Limb (tissue), 2 donors: ENCODE measurements around the gene HAO1.
"Not testable (repeated sequence)": the region's sequence is repeated elsewhere in the genome, so short reads cannot be mapped to it uniquely, and the experiment has no call there.

Experiments used
- DNase-seq, 2 donors: peaks; one replicate each; pipeline ENCODE4 v3.0.0-alpha.2; 2016; ENCODE audit errors: extremely low spot score in 2 of 2

Gene HAO1

GRCh38 chr20:7855545-7855944, 84.7 kb downstream of the HAO1 start:
- no peak for DNase-seq

GRCh38 chr20:7853493-7853892, 86.8 kb downstream of the HAO1 start:
- no peak for DNase-seq

- no peak for DNase-seq
Measured at GRCh38 chr20:7850775-7851490, 89.3 kb downstream of the HAO1 start.

GRCh38 chr20:7849675-7850074, 90.6 kb downstream of the HAO1 start:
- DNase-seq = no peak

- no peak for DNase-seq
Measured at GRCh38 chr20:7848351-7848750, 91.9 kb downstream of the HAO1 start.

DNA sequence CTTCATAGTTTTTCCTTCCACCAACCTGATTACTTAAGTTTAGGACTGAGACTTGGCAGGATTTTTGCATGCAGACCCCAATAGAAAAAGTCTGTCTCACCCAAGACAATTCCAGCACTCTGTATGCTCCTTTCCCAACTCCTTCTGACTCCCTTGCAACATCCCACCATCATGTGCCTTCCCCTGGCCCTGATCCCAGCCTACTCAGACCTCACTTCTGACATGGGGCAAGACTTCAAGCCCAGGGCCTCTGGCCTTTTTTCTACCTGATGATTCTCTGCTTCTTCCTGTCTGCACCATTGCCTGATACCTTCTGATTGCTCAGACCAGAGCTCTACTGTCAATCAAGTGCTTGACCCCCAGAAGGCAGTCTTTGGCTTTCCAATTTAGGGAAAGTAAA, 96.6 kb downstream of the HAO1 start:
- DNase-seq = no peak

DNA sequence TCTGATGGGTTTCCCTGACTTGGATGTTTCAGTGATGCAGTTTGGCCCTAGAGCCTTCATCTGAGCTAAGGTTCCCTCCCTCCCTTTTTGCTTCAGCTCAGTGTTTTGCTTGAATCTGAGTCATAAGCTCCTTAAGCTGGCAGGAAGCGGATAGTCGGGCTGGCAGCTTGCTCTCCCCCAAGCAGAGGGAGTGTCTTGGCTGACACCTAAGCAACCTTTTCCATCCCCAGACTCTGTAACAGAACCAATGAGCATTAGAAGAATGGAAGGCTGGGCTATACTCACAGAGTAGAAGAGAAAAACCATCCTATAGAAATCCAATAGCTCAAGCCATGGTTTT, 98.3 kb downstream of the HAO1 start:
- peak; percentile 37 to 65 for DNase-seq

DNA sequence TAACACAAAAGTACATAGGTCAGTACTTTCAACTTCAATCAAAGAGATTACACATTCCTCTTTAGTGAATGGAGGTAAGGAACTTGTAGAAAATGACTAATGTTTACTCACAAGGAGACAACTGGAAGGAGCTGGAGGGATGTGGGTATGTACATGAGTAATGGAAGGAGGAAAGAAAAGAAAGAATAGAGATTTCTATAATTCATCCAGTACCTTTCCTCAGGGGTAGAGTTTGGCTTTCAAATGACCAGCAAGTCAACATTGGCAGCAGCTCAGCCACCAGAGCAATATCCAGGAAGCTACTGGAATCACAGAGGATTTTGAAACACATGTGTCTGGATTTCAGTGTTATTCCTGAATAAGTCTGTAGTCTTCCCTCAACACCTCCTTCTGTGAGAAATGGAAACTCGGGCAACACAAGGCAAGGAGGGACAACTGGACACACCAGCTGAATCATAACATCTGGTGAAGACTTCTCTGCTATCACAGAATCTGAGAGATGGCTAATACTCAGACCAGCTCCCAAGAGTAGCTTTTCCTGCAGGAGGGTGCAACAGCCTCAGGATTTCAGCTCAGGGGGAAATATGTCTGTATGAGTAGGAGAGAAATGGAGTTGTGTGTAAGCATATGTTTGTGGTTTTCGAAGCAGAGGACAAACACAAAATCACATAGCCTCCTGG, 98.8 kb downstream of the HAO1 start:
- DNase-seq = no peak

DNA sequence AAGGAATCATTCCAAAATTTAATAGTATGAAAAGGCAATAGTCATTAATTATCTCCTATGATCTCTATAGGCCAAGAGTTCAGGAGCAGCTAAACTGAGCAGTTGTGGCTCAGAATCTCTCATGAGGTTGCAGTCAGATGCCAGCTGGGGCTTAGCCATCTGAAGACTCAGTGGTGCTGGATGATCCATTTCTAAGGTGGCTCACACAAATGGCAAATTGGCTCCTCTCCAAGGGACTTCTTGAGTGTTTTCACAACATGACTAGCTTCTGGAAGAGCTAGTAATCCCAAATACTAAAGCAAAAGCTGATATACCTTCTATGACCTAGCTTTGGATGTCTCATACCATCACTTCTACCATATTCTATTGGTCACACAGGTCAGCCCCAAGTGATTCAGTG, 104.2 kb downstream of the HAO1 start:
- no peak for DNase-seq

DNA sequence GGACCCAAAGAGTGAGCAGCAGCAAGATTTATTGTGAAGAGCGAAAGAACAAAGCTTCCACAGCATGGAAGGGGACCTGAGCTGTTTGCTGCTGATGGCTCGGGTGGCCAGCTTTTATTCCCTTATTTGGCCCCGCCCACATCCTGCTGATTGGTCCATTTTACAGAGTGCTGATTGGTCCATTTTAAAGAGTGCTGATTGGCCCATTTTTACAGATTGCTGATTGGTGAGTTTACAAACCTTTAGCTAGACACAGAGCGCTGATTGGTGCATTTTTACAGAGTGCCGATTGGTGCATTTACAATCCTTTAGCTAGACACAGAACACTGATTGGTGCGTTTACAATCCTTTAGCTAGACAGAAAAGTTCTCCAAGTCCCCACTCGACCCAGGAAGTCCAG, 105.8 kb downstream of the HAO1 start:
- DNase-seq = not testable (repeated sequence)
